ENCODE data around the gene OR8G1.

DNA sequence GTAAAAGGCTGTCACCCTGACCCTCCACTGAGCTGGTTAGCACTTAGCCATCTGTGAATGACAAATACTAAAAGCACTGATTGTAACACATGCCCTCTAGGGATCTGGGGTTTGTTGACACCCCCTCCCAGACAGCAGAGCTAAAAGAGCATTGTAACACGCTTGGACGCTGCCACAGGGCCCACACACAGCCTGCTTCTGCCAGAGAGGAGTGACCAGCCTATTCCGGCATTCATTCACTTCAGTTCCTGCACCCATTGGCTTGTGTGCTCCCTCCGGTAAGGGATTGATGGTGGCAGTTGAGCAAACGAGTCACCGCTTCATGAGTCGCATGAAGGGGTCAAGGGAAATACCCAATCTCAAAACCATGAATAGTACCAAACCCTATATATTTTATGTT lies 42.0 kb upstream of the OR8G1 start:
- TF ChIP-seq CTCF (IDR thresholded peaks at IDR 0.05) (no peak), POLR2A (IDR thresholded peaks at IDR 0.05) (no peak)

Data from heart left ventricle (tissue), 13 donors.